SU-DHL-6 (cell line): Measurements from ENCODE around the gene CLDN18.

Experiments used
- H2AFZ ChIP-seq: fragments of 200-600 bp; sonication (generic); 2 replicates; pipeline ENCODE4 v1.6.1; 2014; ENCODE audit warnings: low read depth, mild to moderate bottlenecking, moderate library complexity, mixed read lengths, antibody characterized with exemption, low read length; ENCODE audit not compliant: severe bottlenecking
- H3F3A ChIP-seq: fragments of 200-600 bp; shearing (Covaris generic); 2 replicates; pipeline ENCODE4 v1.6.0; 2016; ENCODE audit warnings: antibody characterized with exemption, mild to moderate bottlenecking; ENCODE audit not compliant: insufficient read depth
- H3K27ac ChIP-seq: fragments of 200-600 bp; sonication (generic); 2 replicates; pipeline ENCODE4 v1.5.1; 2016; ENCODE audit warnings: low read depth, mild to moderate bottlenecking, low read length, moderate library complexity, mixed read lengths
- H3K27me3 ChIP-seq: fragments of 200-600 bp; sonication (generic), shearing (Covaris generic); 2 replicates; pipeline ENCODE4 v1.6.0; 2014; ENCODE audit warnings: mild to moderate bottlenecking, low read length
- H3K36me3 ChIP-seq: fragments of 200-600 bp; sonication (generic); 2 replicates; pipeline ENCODE4 v1.6.1; 2014; ENCODE audit warnings: mild to moderate bottlenecking, low read length, mixed read lengths
- H3K4me2 ChIP-seq: fragments of 300-600, 200-600 bp; shearing (Covaris generic), sonication (generic); 2 replicates; pipeline ENCODE4 v1.6.0; 2014; ENCODE audit warnings: low read length, low read depth, mild to moderate bottlenecking; ENCODE audit not compliant: poor library complexity, severe bottlenecking
- H3K4me3 ChIP-seq: fragments of 200-600 bp; sonication (generic); 2 replicates; pipeline ENCODE4 v1.5.1; 2014; ENCODE audit warnings: antibody characterized with exemption, low read length, mild to moderate bottlenecking, mixed read lengths; ENCODE audit not compliant: insufficient read depth, poor library complexity, severe bottlenecking
- H3K79me2 ChIP-seq: fragments of 200-600 bp; sonication (generic); 2 replicates; pipeline ENCODE4 v1.6.1; 2014; ENCODE audit warnings: mild to moderate bottlenecking, low read length, moderate library complexity; ENCODE audit not compliant: insufficient read depth
- H3K9ac ChIP-seq: fragments of 200-600 bp; sonication (generic); 2 replicates; pipeline ENCODE4 v1.7.0; 2014; ENCODE audit warnings: mild to moderate bottlenecking, low read length
- H3K9me2 ChIP-seq: fragments of 200-600 bp; sonication (generic); replicated peaks from 2 replicates; pipeline ENCODE4 v1.6.1; 2014; ENCODE audit warnings: low read length; ENCODE audit not compliant: insufficient read depth
- H3K9me3 ChIP-seq: fragments of 200-600 bp; sonication (generic); 2 replicates; pipeline ENCODE4 v1.6.1; 2014; ENCODE audit warnings: low read length, mixed read lengths; ENCODE audit not compliant: insufficient read depth
- H4K20me1 ChIP-seq: fragments of 200-600 bp; sonication (generic); 2 replicates; pipeline ENCODE4 v1.6.1; 2014; ENCODE audit warnings: low read depth, mild to moderate bottlenecking, antibody characterized with exemption, low read length, moderate library complexity, mixed read lengths
- CTCF ChIP-seq: fragments of 200-600 bp; sonication (generic); IDR thresholded peaks from one replicate; pipeline ENCODE4 v1.5.1; 2017; ENCODE audit warnings: antibody characterized with exemption, mild to moderate bottlenecking, low read length, moderate library complexity; ENCODE audit not compliant: insufficient read depth, poor library complexity, severe bottlenecking
- EZH2phosphoT487 ChIP-seq: fragments of 200-600 bp; sonication (generic), shearing (Covaris generic); conservative IDR thresholded peaks from 2 replicates; pipeline ENCODE4 v1.6.1; 2018; ENCODE audit warnings: mild to moderate bottlenecking, antibody characterized with exemption, low read length, moderate library complexity, mixed read lengths

CLDN18 gene

GRCh38 chr3:138038725-138039462 is 28.9 kb downstream of the CLDN18 start:
- Histone ChIP-seq H3K79me2 (no peaks in the 10 kb centered on the region), H3K27me3 (no peaks in the 10 kb centered on the region), H3F3A (no peaks in the 10 kb centered on the region), H3K27ac (no peak overlapping the region), H3K9ac (no peak overlapping the region), H3K36me3 (no peaks in the 10 kb centered on the region), H3K9me2 (no peaks in the 10 kb centered on the region), H3K9me3 (no peaks in the 10 kb centered on the region), H3K4me3 (no peak overlapping the region), H3K4me2 (no peak overlapping the region), H4K20me1 (no peaks in the 10 kb centered on the region), H2AFZ (no peak overlapping the region)
- no peak for TF ChIP-seq EZH2phosphoT487
- no peak for TF ChIP-seq CTCF

GRCh38 chr3:138042043-138042442 is 32.1 kb downstream of the CLDN18 start:
- Histone ChIP-seq H3K27me3 (no peaks in the 10 kb centered on the region), H3F3A (no peaks in the 10 kb centered on the region), H2AFZ (no peak overlapping the region), H3K4me3 (no peak overlapping the region), H4K20me1 (no peaks in the 10 kb centered on the region), H3K79me2 (no peaks in the 10 kb centered on the region), H3K9me3 (no peaks in the 10 kb centered on the region), H3K9me2 (no peaks in the 10 kb centered on the region), H3K36me3 (no peaks in the 10 kb centered on the region), H3K4me2 (no peak overlapping the region), H3K27ac (no peak overlapping the region), H3K9ac (no peak overlapping the region)
- TF ChIP-seq CTCF = no peak
- TF ChIP-seq EZH2phosphoT487 = no peak

- Histone ChIP-seq H3F3A (no peaks in the 10 kb centered on the region), H3K4me2 (no peak overlapping the region)
- TF ChIP-seq EZH2phosphoT487 (no peak), CTCF (no peak)
Observed at GRCh38 chr3:138043266-138044029, 33.5 kb downstream of the CLDN18 start.

More at GRCh38 chr3:138043266-138044029, 33.5 kb downstream of the CLDN18 start:
- Histone ChIP-seq H3K9me3 (no peaks in the 10 kb centered on the region), H3K27ac (no peak overlapping the region), H3K79me2 (no peaks in the 10 kb centered on the region), H2AFZ (no peak overlapping the region), H3K36me3 (no peaks in the 10 kb centered on the region), H3K9ac (no peak overlapping the region), H3K9me2 (no peaks in the 10 kb centered on the region), H4K20me1 (no peaks in the 10 kb centered on the region), H3K27me3 (no peaks in the 10 kb centered on the region), H3K4me3 (no peak overlapping the region)
